H1 (cell line): ENCODE measurements around the gene ZNF622.

Experiments used
- CEBPB ChIP-seq: IDR thresholded peaks from 2 replicates; pipeline ENCODE4 v1.6.1; 2012; ENCODE audit warnings: low read depth, low read length
- JUN ChIP-seq: IDR thresholded peaks from 2 replicates; pipeline ENCODE4 v1.6.1; 2011; ENCODE audit warnings: low read depth, mild to moderate bottlenecking, improper control_type of control experiment, low read length
- KDM5A ChIP-seq: fragments of 200-600 bp; IDR thresholded peaks from 2 replicates; pipeline ENCODE4 v1.7.1; 2012; ENCODE audit warnings: mild to moderate bottlenecking, low read length, inconsistent platforms, mixed read lengths
- POU5F1 ChIP-seq: IDR thresholded peaks from 2 replicates; pipeline ENCODE4 v1.6.1; 2011; ENCODE audit warnings: low read depth, mild to moderate bottlenecking, low read length, moderate library complexity
- RAD21 ChIP-seq, 2 experiments: IDR thresholded peaks in 1 of 2; conservative IDR thresholded peaks in 1 of 2; 2 replicates each; pipeline ENCODE4 v1.6.1; 2011; ENCODE audit warnings: low read depth in 2 of 2, low read length in 2 of 2, improper control_type of control experiment in 1 of 2, inconsistent platforms in 1 of 2, mild to moderate bottlenecking in 1 of 2, moderate library complexity in 1 of 2
- SP4 ChIP-seq: IDR thresholded peaks from 2 replicates; pipeline ENCODE4 v1.6.1; 2012; ENCODE audit warnings: low read length, inconsistent platforms
- TBP ChIP-seq: IDR thresholded peaks from 2 replicates; pipeline ENCODE4 v1.6.1; 2011; ENCODE audit warnings: low read depth, low read length, improper control_type of control experiment
- TF ChIP-seq, protein P1 (sequence below), 3 experiments: IDR thresholded peaks; 1 replicate in 2 of 3; 2 replicates in 1 of 3; pipeline versions ENCODE4 v1.5.1 to v1.6.1; 2011; ENCODE audit warnings: low read length in 3 of 3, mild to moderate bottlenecking in 3 of 3, inconsistent platforms in 2 of 3, low read depth in 1 of 3, moderate library complexity in 1 of 3; ENCODE audit not compliant: insufficient read depth in 1 of 3; ENCODE audit errors: control extremely low read depth in 1 of 3

GRCh38 chr5:16505904-16506303 is 40.3 kb upstream of the ZNF622 start:
- TF ChIP-seq, protein P1, sequence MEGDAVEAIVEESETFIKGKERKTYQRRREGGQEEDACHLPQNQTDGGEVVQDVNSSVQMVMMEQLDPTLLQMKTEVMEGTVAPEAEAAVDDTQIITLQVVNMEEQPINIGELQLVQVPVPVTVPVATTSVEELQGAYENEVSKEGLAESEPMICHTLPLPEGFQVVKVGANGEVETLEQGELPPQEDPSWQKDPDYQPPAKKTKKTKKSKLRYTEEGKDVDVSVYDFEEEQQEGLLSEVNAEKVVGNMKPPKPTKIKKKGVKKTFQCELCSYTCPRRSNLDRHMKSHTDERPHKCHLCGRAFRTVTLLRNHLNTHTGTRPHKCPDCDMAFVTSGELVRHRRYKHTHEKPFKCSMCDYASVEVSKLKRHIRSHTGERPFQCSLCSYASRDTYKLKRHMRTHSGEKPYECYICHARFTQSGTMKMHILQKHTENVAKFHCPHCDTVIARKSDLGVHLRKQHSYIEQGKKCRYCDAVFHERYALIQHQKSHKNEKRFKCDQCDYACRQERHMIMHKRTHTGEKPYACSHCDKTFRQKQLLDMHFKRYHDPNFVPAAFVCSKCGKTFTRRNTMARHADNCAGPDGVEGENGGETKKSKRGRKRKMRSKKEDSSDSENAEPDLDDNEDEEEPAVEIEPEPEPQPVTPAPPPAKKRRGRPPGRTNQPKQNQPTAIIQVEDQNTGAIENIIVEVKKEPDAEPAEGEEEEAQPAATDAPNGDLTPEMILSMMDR (IDR thresholded peaks at IDR 0.05; ENCODE audit: control extremely low read depth in 1 of 3, insufficient read depth in 1 of 3, low read depth in 1 of 3, low read length in 3 of 3), result no peak
- no peak for TF ChIP-seq POU5F1
- no peak for TF ChIP-seq CEBPB
- TF ChIP-seq TBP, result no peak
- no peak for TF ChIP-seq RAD21 (IDR thresholded peaks at IDR 0.05 in 1 of 2, conservative IDR thresholded peaks at IDR 0.05 in 1 of 2; ENCODE audit: low read depth in 2 of 2, low read length in 2 of 2)
- no peak for TF ChIP-seq JUN
- TF ChIP-seq SP4, result no peak
- TF ChIP-seq KDM5A, result no peak
